H9 (cell line): ENCODE results near the gene LPO. TPM values are rescaled to one million over a fixed set of nuclear protein-coding genes. Genes with fewer than 3 reads are reported as not detected.

Experiments
- DNase-seq: peaks from one replicate; pipeline ENCODE4 v3.0.0-alpha.2; 2017
- H2AFZ ChIP-seq: one replicate; pipeline ENCODE4 v1.6.1; 2013; ENCODE audit warnings: mild to moderate bottlenecking, low read length, control low read depth, moderate library complexity
- H2AK5ac ChIP-seq: 2 replicates; pipeline ENCODE4 v1.6.1; 2013; ENCODE audit warnings: low read length, control low read depth, mixed read lengths; ENCODE audit not compliant: insufficient read length
- H2BK120ac ChIP-seq: one replicate; pipeline ENCODE4 v1.6.1; 2013; ENCODE audit warnings: low read depth, mild to moderate bottlenecking, low read length, control low read depth, inconsistent platforms; ENCODE audit not compliant: poor library complexity, severe bottlenecking
- H2BK12ac ChIP-seq: 2 replicates; pipeline ENCODE4 v1.6.1; 2013; ENCODE audit warnings: low read length, control low read depth, mixed read lengths, low read depth; ENCODE audit not compliant: insufficient read length
- H2BK15ac ChIP-seq: 2 replicates; pipeline ENCODE4 v1.6.1; 2013; ENCODE audit warnings: low read depth, low read length, control low read depth
- H2BK20ac ChIP-seq: one replicate; pipeline ENCODE4 v1.6.1; 2013; ENCODE audit warnings: low read depth, mild to moderate bottlenecking, low read length, control low read depth, inconsistent platforms; ENCODE audit not compliant: poor library complexity, severe bottlenecking
- H2BK5ac ChIP-seq: 2 replicates; pipeline ENCODE4 v1.6.1; 2013; ENCODE audit warnings: low read length, control low read depth, mixed read lengths; ENCODE audit not compliant: insufficient read length
- H3K14ac ChIP-seq: 2 replicates; pipeline ENCODE4 v1.6.1; 2013; ENCODE audit warnings: low read length, control low read depth; ENCODE audit not compliant: insufficient read depth
- H3K18ac ChIP-seq: 2 replicates; pipeline ENCODE4 v1.6.1; 2013; ENCODE audit warnings: low read depth, mild to moderate bottlenecking, mixed read lengths, low read length, control low read depth; ENCODE audit not compliant: insufficient read length
- H3K23ac ChIP-seq: 2 replicates; pipeline ENCODE4 v1.6.1; 2013; ENCODE audit warnings: low read length, control low read depth, mixed read lengths, low read depth; ENCODE audit not compliant: insufficient read length
- H3K23me2 ChIP-seq: 2 replicates; pipeline ENCODE4 v1.6.1; 2013; ENCODE audit warnings: low read depth, mild to moderate bottlenecking, mixed read lengths, low read length, control low read depth; ENCODE audit not compliant: insufficient read length, poor library complexity, severe bottlenecking
- H3K27ac ChIP-seq: 2 replicates; pipeline ENCODE4 v1.5.1; 2013; ENCODE audit warnings: low read length, control low read depth, mixed read lengths, low read depth; ENCODE audit not compliant: insufficient read length
- H3K27me3 ChIP-seq: 2 replicates; pipeline ENCODE4 v1.6.1; 2013; ENCODE audit warnings: low read length, control low read depth, inconsistent platforms; ENCODE audit not compliant: insufficient read depth
- H3K4ac ChIP-seq: 2 replicates; pipeline ENCODE4 v1.6.1; 2013; ENCODE audit warnings: low read depth, mild to moderate bottlenecking, control low read depth, inconsistent platforms, low read length, moderate library complexity
- H3K4me1 ChIP-seq: 2 replicates; pipeline ENCODE4 v1.6.1; 2013; ENCODE audit warnings: low read length, control low read depth, inconsistent platforms; ENCODE audit not compliant: insufficient read depth
- H3K4me2 ChIP-seq: 2 replicates; pipeline ENCODE4 v1.6.1; 2013; ENCODE audit warnings: low read length, control low read depth, mixed read lengths; ENCODE audit not compliant: insufficient read length, insufficient read depth
- H3K56ac ChIP-seq: 2 replicates; pipeline ENCODE4 v1.6.1; 2013; ENCODE audit warnings: low read depth, mild to moderate bottlenecking, mixed read lengths, low read length, control low read depth; ENCODE audit not compliant: insufficient read length
- H3K79me1 ChIP-seq: 2 replicates; pipeline ENCODE4 v1.6.1; 2013; ENCODE audit warnings: low read depth, mild to moderate bottlenecking, moderate library complexity, low read length, control low read depth, inconsistent platforms; ENCODE audit not compliant: insufficient read depth, poor library complexity, severe bottlenecking
- H3K79me2 ChIP-seq: 2 replicates; pipeline ENCODE4 v1.6.1; 2013; ENCODE audit warnings: low read length, control low read depth, inconsistent platforms; ENCODE audit not compliant: insufficient read depth
- H3K9ac ChIP-seq: 2 replicates; pipeline ENCODE4 v1.6.1; 2013; ENCODE audit warnings: low read length, control low read depth, mixed read lengths; ENCODE audit not compliant: insufficient read length; ENCODE audit errors: extremely low read depth
- H3K9me3 ChIP-seq: one replicate; pipeline ENCODE4 v1.6.1; 2013; ENCODE audit warnings: low read depth, low read length, inconsistent platforms; ENCODE audit not compliant: control insufficient read depth
- H3T11ph ChIP-seq: one replicate; pipeline ENCODE4 v1.6.1; 2013; ENCODE audit warnings: mild to moderate bottlenecking, low read length, control low read depth, inconsistent platforms
- H4K20me1 ChIP-seq: one replicate; pipeline ENCODE4 v1.6.1; 2013; ENCODE audit not compliant: control insufficient read depth, insufficient read length, insufficient read depth
- H4K5ac ChIP-seq: 2 replicates; pipeline ENCODE4 v1.6.1; 2013; ENCODE audit warnings: low read depth, mild to moderate bottlenecking, mixed read lengths, low read length, control low read depth; ENCODE audit not compliant: insufficient read length
- H4K8ac ChIP-seq: replicated peaks from 2 replicates; pipeline ENCODE4 v1.6.1; 2013; ENCODE audit warnings: low read length, control low read depth, mixed read lengths, low read depth; ENCODE audit not compliant: insufficient read length
- H4K91ac ChIP-seq: 2 replicates; pipeline ENCODE4 v1.6.1; 2013; ENCODE audit warnings: low read depth, mild to moderate bottlenecking, moderate library complexity, mixed read lengths, low read length, control low read depth; ENCODE audit not compliant: insufficient read length
- H3K27ac Mint-ChIP-seq, 3 experiments: 2 replicates in 2 of 3; 3 replicates in 1 of 3; pipeline ENCODE4 v1.8.0; 2020 to 2021; ENCODE audit warnings: mixed read lengths in 3 of 3, mild to moderate bottlenecking in 1 of 3, moderate library complexity in 1 of 3
- H3K27me3 Mint-ChIP-seq: 2 replicates; pipeline ENCODE4 v1.8.0; 2021; ENCODE audit warnings: low read depth, mild to moderate bottlenecking, moderate library complexity, mixed read lengths
- H3K36me3 Mint-ChIP-seq, 3 experiments: 2 replicates in 2 of 3; 3 replicates in 1 of 3; pipeline ENCODE4 v1.8.0; 2020 to 2021; ENCODE audit warnings: low read depth in 3 of 3, mixed read lengths in 3 of 3; ENCODE audit not compliant: insufficient read depth in 1 of 3
- H3K4me1 Mint-ChIP-seq, 2 experiments: 2 replicates each; pipeline ENCODE4 v1.8.0; 2020; ENCODE audit warnings: mixed read lengths in 2 of 2
- H3K4me3 Mint-ChIP-seq, 2 experiments: 2 replicates in 1 of 2; 3 replicates in 1 of 2; pipeline ENCODE4 v1.8.0; 2020 to 2021; ENCODE audit warnings: mild to moderate bottlenecking in 2 of 2, mixed read lengths in 2 of 2, moderate library complexity in 1 of 2
- H3K9me3 Mint-ChIP-seq, 2 experiments: 2 replicates in 1 of 2; 3 replicates in 1 of 2; pipeline ENCODE4 v1.8.0; 2020; ENCODE audit warnings: mild to moderate bottlenecking in 2 of 2, mixed read lengths in 2 of 2, moderate library complexity in 1 of 2
- CTCF ChIP-seq: fragments of 200-600 bp; sonication (generic); conservative IDR thresholded peaks from 3 replicates; pipeline ENCODE4 v1.8.0; 2021; ENCODE audit warnings: antibody characterized with exemption, mild to moderate bottlenecking
- WGBS: extraction: QIAGEN DNeasy Blood & Tissue Kit; methylation state at CpG from one replicate; pipeline ENCODE4 v1.1.7; 2013; ENCODE audit warnings: missing lambda C conversion rate, low lambda C conversion rate, mixed read lengths; ENCODE audit not compliant: insufficient read length; ENCODE audit errors: extremely low coverage; 5-methylcytosine and 5-hydroxymethylcytosine counted together
- total RNA-seq: library from RNA; stranded (reverse); gene quantifications from 2 replicates; pipeline ENCODE4 v1.2.1, GENCODE V29; 2021

Gene LPO
- total RNA-seq, 1 experiment from 2014 or later: 0.17 TPM

- no peak overlapping the region for H2BK15ac ChIP-seq
- H2BK20ac ChIP-seq: no peak overlapping the region
- H2BK5ac ChIP-seq: no peak overlapping the region
- H3K23ac ChIP-seq: no peak overlapping the region
- H3K23me2 ChIP-seq: no peaks in the 10 kb centered on the region
- no peak overlapping the region for H3K27ac Mint-ChIP-seq
- no peak overlapping the region for H2BK120ac ChIP-seq
- no peak overlapping the region for H3K4me2 ChIP-seq
- H3K4me3 Mint-ChIP-seq: no peak overlapping the region
- no CpG with 5 or more reads among the region's 2 CpGs for WGBS
- 0 out of 2 replicates have a peak, but pooled peaks cover 2% of the 10 kb centered on the region for H3K27me3 ChIP-seq
- H3K9me3 Mint-ChIP-seq: no peaks in the 10 kb centered on the region
- no peaks in the 10 kb centered on the region for H4K20me1 ChIP-seq
- H4K8ac ChIP-seq: no peak overlapping the region
- no peaks in the 10 kb centered on the region for H3K36me3 Mint-ChIP-seq
- no peak overlapping the region for H3K56ac ChIP-seq
- no peak overlapping the region for H3K27ac ChIP-seq
- no peak overlapping the region for H2BK12ac ChIP-seq
- H3K9me3 ChIP-seq: no peaks in the 10 kb centered on the region
- TF ChIP-seq CTCF: no peak
- no peak overlapping the region for H3K14ac ChIP-seq
- no peaks in the 10 kb centered on the region for H3K4me1 ChIP-seq
- DNase-seq: no peak
- no peak overlapping the region for H4K91ac ChIP-seq
- no peak overlapping the region for H3K9ac ChIP-seq
- H3T11ph ChIP-seq: no peak overlapping the region
- H3K27me3 Mint-ChIP-seq: peaks cover 77% of the 10 kb centered on the region
- no peak overlapping the region for H2AFZ ChIP-seq
- H3K4ac ChIP-seq: no peak overlapping the region
- H3K4me1 Mint-ChIP-seq: peaks cover 5 to 6% of the 10 kb centered on the region in 2 experiments; a peak in 3 of 4 replicates
- H4K5ac ChIP-seq: no peak overlapping the region
- no peak overlapping the region for H2AK5ac ChIP-seq
- H3K79me1 ChIP-seq: no peaks in the 10 kb centered on the region
- H3K79me2 ChIP-seq: no peaks in the 10 kb centered on the region
- H3K18ac ChIP-seq: no peak overlapping the region
These were observed 2.0 kb upstream of the LPO start for GRCh38 chr17:58236394-58236793.
